GM12878 (cell line): ENCODE data around the gene AKAP9. TPM values are rescaled to one million over a fixed set of nuclear protein-coding genes. Genes with fewer than 3 reads are reported as not detected.

ENCODE experiments used
- ATAC-seq: fragments of 200-7000 bp; cut with Tn5 transposase; 3 replicates; pipeline ENCODE4 v1.9.1; 2020; ENCODE audit warnings: mild to moderate bottlenecking, moderate library complexity
- BruUV-seq: library from RNA; stranded (reverse); fragments of 400-500 nt; replicated peaks from 2 replicates; lab custom pipeline; 2021; lab: Mats Ljungman, UMichigan
- CTCF ChIA-PET: fragments of 300-600 bp; sonication (Branson Sonifier 250); formaldehyde crosslinking; extraction: SDS; loops from one replicate; lab custom pipeline; 2021; ENCODE audit warnings: inconsistent platforms; lab: Yijun Ruan, JAX
- POLR2A ChIA-PET: fragments of 350-600 bp; formaldehyde crosslinking; extraction: SDS; loops from one replicate; lab custom pipeline; 2021; ENCODE audit warnings: inconsistent platforms; lab: Charles Lee
- RAD21 ChIA-PET: fragments of 300-600 bp; sonication (Branson Sonifier 250); formaldehyde crosslinking; loops from one replicate; lab custom pipeline; 2023; ENCODE audit warnings: antibody characterized with exemption; ENCODE audit not compliant: unreplicated experiment; lab: Charles Lee
- SMC1A ChIA-PET: fragments of 300-600 bp; sonication (Branson Sonifier 250); formaldehyde crosslinking; loops from one replicate; lab custom pipeline; 2023; ENCODE audit not compliant: unreplicated experiment, uncharacterized antibody; lab: Charles Lee
- DNase-seq: peaks from one replicate; pipeline ENCODE4 v3.0.0-alpha.2; 2011; ENCODE audit warnings: low read depth, low spot score
- FAIRE-seq: peaks from 3 replicates; lab custom pipeline; 2011; peaks lifted over from hg19 to GRCh38; lab: Jason Lieb, UNC
- H2AFZ ChIP-seq: 2 replicates; pipeline ENCODE4 v1.6.0; 2011; ENCODE audit warnings: low read depth, low read length, control low read depth; ENCODE audit not compliant: control insufficient read depth
- H3K27ac ChIP-seq: 2 replicates; pipeline ENCODE4 v1.5.1; 2011; ENCODE audit warnings: control low read depth; ENCODE audit not compliant: control insufficient read depth, insufficient read depth
- H3K27me3 ChIP-seq, 2 experiments: replicated peaks in 1 of 2; 2 replicates each; pipeline versions ENCODE4 v1.6.0 to v1.6.1; 2011; ENCODE audit warnings: low read length in 1 of 2; ENCODE audit not compliant: control insufficient read depth in 2 of 2, insufficient read depth in 2 of 2
- H3K36me3 ChIP-seq, 2 experiments: 2 replicates each; pipeline ENCODE4 v1.5.1; 2011; ENCODE audit warnings: low read length in 1 of 2; ENCODE audit not compliant: control insufficient read depth in 2 of 2, insufficient read depth in 2 of 2
- H3K4me1 ChIP-seq: 2 replicates; pipeline ENCODE4 v1.6.1; 2011; ENCODE audit warnings: mild to moderate bottlenecking, low read length, moderate library complexity, mixed read lengths; ENCODE audit not compliant: control insufficient read depth, insufficient read depth
- H3K4me2 ChIP-seq: 2 replicates; pipeline ENCODE4 v1.6.0; 2011; ENCODE audit warnings: control low read depth; ENCODE audit not compliant: control insufficient read depth, insufficient read depth
- H3K4me3 ChIP-seq: fragments of 200-600 bp; sonication (generic); 2 replicates; pipeline ENCODE4 v1.5.1; 2016
- H3K79me2 ChIP-seq: 2 replicates; pipeline ENCODE4 v1.6.0; 2011; ENCODE audit warnings: low read length; ENCODE audit not compliant: control insufficient read depth, insufficient read depth
- H3K9ac ChIP-seq: 2 replicates; pipeline ENCODE4 v1.8.0; 2011; ENCODE audit warnings: low read length, control low read depth, mixed read lengths; ENCODE audit not compliant: control insufficient read depth, insufficient read depth
- H3K9me3 ChIP-seq: replicated peaks from 3 replicates; pipeline ENCODE4 v1.5.1; 2011; ENCODE audit warnings: mild to moderate bottlenecking, low read length; ENCODE audit not compliant: control insufficient read depth, insufficient read depth
- H4K20me1 ChIP-seq: 2 replicates; pipeline ENCODE4 v1.6.0; 2011; ENCODE audit not compliant: control insufficient read depth, insufficient read depth
- ATF7 ChIP-seq: fragments of 450-650 bp; IDR thresholded peaks from 2 replicates; pipeline ENCODE4 v1.6.1; 2016; ENCODE audit warnings: low read depth, mild to moderate bottlenecking
- CBX5 ChIP-seq: sonication (generic); IDR thresholded peaks from 2 replicates; pipeline ENCODE4 v1.6.1; 2016; ENCODE audit warnings: low read depth, moderate library complexity, mild to moderate bottlenecking, inconsistent platforms
- EED ChIP-seq: sonication (generic); IDR thresholded peaks from 2 replicates; pipeline ENCODE4 v1.6.1; 2016; ENCODE audit warnings: antibody characterized with exemption, low read depth
- FOS ChIP-seq: IDR thresholded peaks from 3 replicates; pipeline ENCODE4 v1.6.1; 2011; ENCODE audit warnings: borderline replicate concordance; ENCODE audit not compliant: insufficient read length; ENCODE audit errors: extremely low read depth
- IRF3 ChIP-seq: fragments of 450-650 bp; IDR thresholded peaks from 2 replicates; pipeline ENCODE4 v1.6.1; 2014; ENCODE audit warnings: mild to moderate bottlenecking
- MEF2A ChIP-seq: IDR thresholded peaks from 2 replicates; pipeline ENCODE4 v1.6.1; 2011; ENCODE audit warnings: low read depth, mild to moderate bottlenecking, low read length, moderate library complexity; ENCODE audit not compliant: insufficient read depth
- NRF1 ChIP-seq: conservative IDR thresholded peaks from 2 replicates; pipeline ENCODE4 v1.6.1; 2011; ENCODE audit warnings: mild to moderate bottlenecking, low read depth, low read length, improper control_type of control experiment
- PKNOX1 ChIP-seq: fragments of 450-650 bp; IDR thresholded peaks from 2 replicates; pipeline ENCODE4 v1.6.1; 2016; ENCODE audit warnings: mild to moderate bottlenecking
- RBBP5 ChIP-seq: fragments of 200-600 bp; sonication (generic); conservative IDR thresholded peaks from 2 replicates; pipeline ENCODE4 v1.6.1; 2016
- RFX5 ChIP-seq: IDR thresholded peaks from 2 replicates; pipeline ENCODE4 v1.6.1; 2011; ENCODE audit warnings: low read depth, low read length, improper control_type of control experiment
- SIN3A ChIP-seq: IDR thresholded peaks from 2 replicates; pipeline ENCODE4 v1.6.1; 2012; ENCODE audit warnings: low read depth, low read length, improper control_type of control experiment
- SPI1 ChIP-seq: IDR thresholded peaks from 2 replicates; pipeline ENCODE4 v1.6.1; 2011; ENCODE audit warnings: low read depth, mild to moderate bottlenecking, low read length, moderate library complexity, borderline replicate concordance; ENCODE audit not compliant: insufficient read depth
- TARDBP ChIP-seq: IDR thresholded peaks from 2 replicates; pipeline ENCODE4 v1.6.1; 2016; ENCODE audit warnings: borderline replicate concordance
- ZBTB4 ChIP-seq: fragments of 450-650 bp; formaldehyde crosslinking; IDR thresholded peaks from 2 replicates; pipeline ENCODE4 v1.4.0; 2022; ENCODE audit warnings: mild to moderate bottlenecking, moderate library complexity
- WGBS: methylation state at CpG from one replicate; pipeline ENCODE4 v1.1.6; 2016; ENCODE audit warnings: low lambda C conversion rate; ENCODE audit not compliant: insufficient replicate concordance, insufficient coverage; ENCODE audit errors: missing lambda C conversion rate; 5-methylcytosine and 5-hydroxymethylcytosine counted together
- in situ Hi-C: fragments of 300-500 bp; cut with MboI; formaldehyde crosslinking; loops from 9 replicates; pipeline ENCODE4 v1.14.3; 2018; ENCODE audit warnings: mixed read lengths
- intact Hi-C: fragments of 100-400 bp; cut with micrococcal nuclease; formaldehyde crosslinking; loops from one replicate; pipeline ENCODE4 v1.14.2; 2022; ENCODE audit not compliant: unreplicated experiment
- polyA plus RNA-seq, 11 experiments: library from polyadenylated mRNA; depleted of rRNA in 4 of 11; unstranded in 6 of 11; stranded (reverse) in 5 of 11; fragments of >200 nt; fragmentation: Nextera tagmentation in 4 of 11; fragmentation: Illumina TruSeq in 1 of 11; extraction: Ambion mirVana in 4 of 11; extraction: Trizol in 1 of 11; gene quantifications; 1 replicate in 1 of 11; 2 replicates in 10 of 11; pipeline versions ENCODE4 v1.2.1 to v1.2.3, GENCODE V29; 2011 to 2016; ENCODE audit warnings: inconsistent platforms in 2 of 11, missing spikeins in 2 of 11, low read depth in 1 of 11
- total RNA-seq, 4 experiments: library from RNA; depleted of rRNA in 3 of 4; stranded (reverse); fragments of >200 nt in 3 of 4; fragmentation: Illumina TruSeq in 1 of 4; extraction: Trizol in 1 of 4; gene quantifications; 2 replicates each; pipeline versions ENCODE4 v1.2.1 to v1.2.3, GENCODE V29; 2013 to 2021

Gene AKAP9
- total and polyA plus RNA-seq, 10 of the 15 experiments (the other 5 are each of a cell fraction or from before 2014, with no cell fraction given): 21.1 to 62.8 (median 31.6) TPM

- no peaks in the 10 kb centered on the region for H3K9me3 ChIP-seq
- H3K36me3 ChIP-seq: peaks cover 0 to 7% of the 10 kb centered on the region in 2 experiments; a peak in 1 of 4 replicates
- ATAC-seq (no peak), FAIRE-seq (no peak), DNase-seq (no peak)
- RAD21 ChIA-PET: no interaction called here
- H3K4me2 ChIP-seq: no peak overlapping the region
- POLR2A ChIA-PET: interaction anchor here (0.6 kb wide), 1 partner anchor 12 kb away, joined by 3 read pairs; no protein-coding TSS in a partner anchor
- CTCF ChIA-PET: no interaction called here
- in situ Hi-C loops: no loop called here
- H3K4me3 ChIP-seq: no peak overlapping the region
- H4K20me1 ChIP-seq: no peaks in the 10 kb centered on the region
- intact Hi-C loops: no loop called here
- H3K27ac ChIP-seq: no peak overlapping the region
- 92% methylated on average over 2 of the region's 2 CpGs for WGBS
- no TSS peak for BruUV-seq
- no peaks in the 10 kb centered on the region for H3K4me1 ChIP-seq
- H3K27me3 ChIP-seq: no peaks in the 10 kb centered on the region
- no peak overlapping the region for H3K9ac ChIP-seq
- no peak for TF ChIP-seq ATF7
- TF ChIP-seq FOS: no peak
- no peak for TF ChIP-seq SIN3A
- TF ChIP-seq PKNOX1: no peak
- no peak for TF ChIP-seq RFX5
- TF ChIP-seq TARDBP: no peak
- TF ChIP-seq EED: no peak
- no peak for TF ChIP-seq SPI1
- no peak for TF ChIP-seq IRF3
- no peak for TF ChIP-seq ZBTB4 (CRISPR knock-in tag)
- TF ChIP-seq NRF1: no peak
- no peak for TF ChIP-seq CBX5
- no peak for TF ChIP-seq MEF2A
- no peak for TF ChIP-seq RBBP5
- H3K79me2 ChIP-seq: no peaks in the 10 kb centered on the region
- SMC1A ChIA-PET: no interaction called here
- no peak overlapping the region for H2AFZ ChIP-seq
These were observed 111.5 kb downstream of the AKAP9 start for GRCh38 chr7:92052159-92052558.
